Neuronal stem cell (in vitro differentiated cells): ENCODE results near the gene KLK12.
"Not testable (repeated sequence)": the region's sequence is repeated elsewhere in the genome, so short reads cannot be mapped to it uniquely, and the experiment has no call there.

ENCODE experiments used
- DNase-seq: peaks from one replicate; pipeline ENCODE4 v3.0.0-alpha.2; 2013; ENCODE audit warnings: low spot score
- H2AFZ ChIP-seq: one replicate; pipeline ENCODE4 v1.6.1; 2013; ENCODE audit warnings: mild to moderate bottlenecking, low read length, inconsistent platforms
- H2AK5ac ChIP-seq: 2 replicates; pipeline ENCODE4 v1.6.1; 2013; ENCODE audit warnings: low read depth, mild to moderate bottlenecking, inconsistent platforms, low read length, moderate library complexity, mixed read lengths
- H2BK120ac ChIP-seq: 2 replicates; pipeline ENCODE4 v1.6.1; 2013; ENCODE audit warnings: low read depth, mild to moderate bottlenecking, inconsistent platforms, low read length, moderate library complexity, mixed read lengths
- H2BK12ac ChIP-seq: one replicate; pipeline ENCODE4 v1.6.1; 2013; ENCODE audit warnings: low read length, inconsistent platforms
- H2BK15ac ChIP-seq: 2 replicates; pipeline ENCODE4 v1.6.1; 2013; ENCODE audit warnings: mild to moderate bottlenecking, low read length, inconsistent platforms, mixed read lengths
- H2BK5ac ChIP-seq: one replicate; pipeline ENCODE4 v1.6.1; 2013; ENCODE audit warnings: inconsistent platforms, mild to moderate bottlenecking, low read length, moderate library complexity
- H3K14ac ChIP-seq: one replicate; pipeline ENCODE4 v1.6.1; 2013; ENCODE audit warnings: low read length, inconsistent platforms
- H3K18ac ChIP-seq: 2 replicates; pipeline ENCODE4 v1.6.1; 2013; ENCODE audit warnings: low read length, inconsistent platforms
- H3K23ac ChIP-seq: 2 replicates; pipeline ENCODE4 v1.6.1; 2013; ENCODE audit warnings: low read depth, mild to moderate bottlenecking, mixed read lengths, low read length, inconsistent platforms; ENCODE audit not compliant: poor library complexity
- H3K27ac ChIP-seq: replicated peaks from 3 replicates; pipeline ENCODE4 v1.5.1; 2013; ENCODE audit warnings: low read length, inconsistent platforms
- H3K27me3 ChIP-seq, 3 experiments: 2 replicates each; pipeline ENCODE4 v1.6.1; 2013; ENCODE audit warnings: low read length in 3 of 3, mild to moderate bottlenecking in 2 of 3, inconsistent platforms in 1 of 3, low read depth in 1 of 3, mixed read lengths in 1 of 3, moderate library complexity in 1 of 3; ENCODE audit not compliant: control insufficient read depth in 3 of 3, insufficient read depth in 3 of 3
- H3K36me3 ChIP-seq, 2 donors: replicated peaks in 1 of 2; 2 replicates each; pipeline ENCODE4 v1.6.1; 2013; ENCODE audit warnings: low read length in 2 of 2; ENCODE audit not compliant: control insufficient read depth in 2 of 2, insufficient read depth in 2 of 2
- H3K4ac ChIP-seq: 2 replicates; pipeline ENCODE4 v1.6.1; 2013; ENCODE audit warnings: inconsistent platforms, mild to moderate bottlenecking, low read length, moderate library complexity
- H3K4me1 ChIP-seq, 2 donors: 1 replicate in 1 of 2; 2 replicates in 1 of 2; pipeline ENCODE4 v1.6.1; 2013; ENCODE audit warnings: low read length in 2 of 2, low read depth in 1 of 2; ENCODE audit not compliant: control insufficient read depth in 2 of 2, insufficient read depth in 1 of 2
- H3K4me2 ChIP-seq: one replicate; pipeline ENCODE4 v1.6.1; 2013; ENCODE audit warnings: mild to moderate bottlenecking, low read length, inconsistent platforms; ENCODE audit not compliant: insufficient read depth, poor library complexity, severe bottlenecking
- H3K4me3 ChIP-seq, 2 donors: 2 replicates each; pipeline ENCODE4 v1.5.1; 2013; ENCODE audit warnings: low read length in 2 of 2, mild to moderate bottlenecking in 2 of 2, inconsistent platforms in 1 of 2, moderate library complexity in 1 of 2
- H3K79me1 ChIP-seq: one replicate; pipeline ENCODE4 v1.6.1; 2013; ENCODE audit warnings: low read depth, mild to moderate bottlenecking, inconsistent platforms, low read length, moderate library complexity
- H3K9ac ChIP-seq: one replicate; pipeline ENCODE4 v1.6.1; 2013; ENCODE audit warnings: mild to moderate bottlenecking, low read depth, low read length, inconsistent platforms; ENCODE audit not compliant: poor library complexity
- H3K9me3 ChIP-seq, 2 donors: replicated peaks in 1 of 2; 2 replicates each; pipeline versions ENCODE3 to v1.6.1; 2013; ENCODE audit warnings: low read length in 2 of 2, mild to moderate bottlenecking in 2 of 2, inconsistent platforms in 1 of 2, low read depth in 1 of 2, mixed read lengths in 1 of 2, moderate library complexity in 1 of 2; ENCODE audit not compliant: control insufficient read depth in 2 of 2, insufficient read depth in 1 of 2
- H4K8ac ChIP-seq: one replicate; pipeline ENCODE4 v1.6.1; 2013; ENCODE audit warnings: low read depth, mild to moderate bottlenecking, inconsistent platforms, low read length, moderate library complexity
- H4K91ac ChIP-seq: one replicate; pipeline ENCODE4 v1.6.1; 2013; ENCODE audit warnings: low read length, low read depth, mild to moderate bottlenecking, inconsistent platforms; ENCODE audit not compliant: poor library complexity
- WGBS, 2 donors: extraction: QIAGEN DNeasy Blood & Tissue Kit; methylation state at CpG; one replicate each; pipeline ENCODE4 v1.1.7; 2013; ENCODE audit warnings: missing lambda C conversion rate in 2 of 2, mixed read lengths in 1 of 2; ENCODE audit not compliant: insufficient read length in 2 of 2, insufficient replicate concordance in 1 of 2; ENCODE audit errors: extremely low coverage in 2 of 2; 5-methylcytosine and 5-hydroxymethylcytosine counted together

KLK12 gene

DNA sequence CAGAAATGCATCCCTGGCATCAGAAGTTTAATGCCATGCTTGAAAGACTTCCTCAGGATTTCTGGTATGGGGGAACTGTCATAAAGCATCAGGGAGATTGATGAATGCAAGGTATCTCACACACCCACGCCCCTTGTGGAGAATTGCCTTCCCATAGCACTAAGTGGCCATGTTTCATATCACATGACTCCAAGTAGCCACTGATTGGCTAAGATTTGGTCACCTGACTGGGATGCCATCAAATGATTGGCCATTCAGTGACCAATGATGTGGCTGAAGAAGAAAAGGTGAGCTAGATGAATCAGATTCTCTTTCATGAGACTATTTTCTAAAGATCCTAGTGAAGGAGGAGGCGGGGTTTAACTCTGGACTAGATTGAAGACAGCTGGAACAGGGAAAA is 40.7 kb downstream of the KLK12 start:
- H3K4me3 ChIP-seq, result no peak overlapping the region
- H4K91ac ChIP-seq, result no peak overlapping the region
- H3K27me3 ChIP-seq, result peaks cover 0 to 5% (median 0%) of the 10 kb centered on the region in 3 experiments
- no peak overlapping the region for H3K14ac ChIP-seq
- H3K9ac ChIP-seq, result no peak overlapping the region
- no CpG with 5 or more reads among the region's 2 CpGs for WGBS, 2 donors
- H3K18ac ChIP-seq, result no peak overlapping the region
- H3K9me3 ChIP-seq, result no peaks in the 10 kb centered on the region
- no peak overlapping the region for H2AK5ac ChIP-seq
- H2BK15ac ChIP-seq, result no peak overlapping the region
- H3K79me1 ChIP-seq, result no peaks in the 10 kb centered on the region
- H3K4ac ChIP-seq, result no peak overlapping the region
- H3K36me3 ChIP-seq, result no peaks in the 10 kb centered on the region
- H2BK5ac ChIP-seq, result no peak overlapping the region
- no peak for DNase-seq
- H3K4me1 ChIP-seq, result no peaks in the 10 kb centered on the region
- no peak overlapping the region for H2BK120ac ChIP-seq
- H3K27ac ChIP-seq, result no peak overlapping the region
- no peak overlapping the region for H3K23ac ChIP-seq
- no peak overlapping the region for H2BK12ac ChIP-seq
- H2AFZ ChIP-seq, result peak overlapping the region; percentile 48
- H3K4me2 ChIP-seq, result no peak overlapping the region
- no peak overlapping the region for H4K8ac ChIP-seq

- Histone ChIP-seq H2AK5ac (no peak overlapping the region), H2AFZ (no peak overlapping the region), H3K4ac (no peak overlapping the region), H3K14ac (no peak overlapping the region), H2BK5ac (no peak overlapping the region), H3K4me2 (no peak overlapping the region), H4K91ac (no peak overlapping the region), H3K9ac (no peak overlapping the region), H3K9me3 (peaks cover 0 to 2% of the 10 kb centered on the region in 2 donors), H3K4me3 (no peak overlapping the region), H3K4me1 (no peaks in the 10 kb centered on the region), H2BK12ac (no peak overlapping the region), H3K27me3 (peaks cover 0 to 2% (median 0%) of the 10 kb centered on the region in 3 experiments), H4K8ac (no peak overlapping the region), H3K27ac (no peak overlapping the region), H2BK15ac (no peak overlapping the region), H2BK120ac (no peak overlapping the region), H3K23ac (no peak overlapping the region), H3K36me3 (no peaks in the 10 kb centered on the region), H3K79me1 (no peaks in the 10 kb centered on the region), H3K18ac (no peak overlapping the region)
- no peak for DNase-seq
- no CpG with 5 or more reads among the region's 2 CpGs for WGBS, 2 donors
Observed at GRCh38 chr19:50992666-50993035, 42.2 kb downstream of the KLK12 start.

DNA sequence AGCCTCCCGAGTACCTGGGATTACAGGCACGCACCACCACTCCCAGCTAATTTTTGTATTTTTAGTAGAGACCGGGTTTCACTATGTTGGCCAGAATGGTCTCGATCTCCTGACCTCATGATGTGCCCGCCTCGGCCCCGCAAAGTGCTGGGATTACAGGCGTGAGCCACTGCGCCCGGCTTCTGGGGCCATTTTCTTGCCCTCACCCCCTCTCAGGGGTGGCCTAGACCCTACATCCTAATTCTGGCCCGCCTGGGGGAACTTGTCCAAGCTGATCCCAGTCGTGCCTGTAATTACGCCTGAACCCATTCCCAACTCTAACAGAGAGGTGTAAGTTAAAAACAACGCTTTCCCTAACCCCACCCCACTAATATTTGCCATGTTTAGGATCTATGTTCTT is 50.4 kb downstream of the KLK12 start:
- H4K91ac ChIP-seq, DNase-seq, H3K9ac ChIP-seq, H2BK5ac ChIP-seq, H3K27ac ChIP-seq, H3K9me3 ChIP-seq, H3K36me3 ChIP-seq, H2AFZ ChIP-seq, H2BK12ac ChIP-seq, H3K23ac ChIP-seq, H3K4ac ChIP-seq, H3K14ac ChIP-seq, H3K79me1 ChIP-seq, H2BK15ac ChIP-seq, H3K4me3 ChIP-seq, H3K4me2 ChIP-seq, H3K4me1 ChIP-seq, H2AK5ac ChIP-seq, H2BK120ac ChIP-seq, H4K8ac ChIP-seq: not testable (repeated sequence)
- Histone ChIP-seq H3K27me3 (peaks cover 0 to 10% (median 6%) of the 10 kb centered on the region in 3 experiments), H3K18ac (peak overlapping the region; percentile 64)
- WGBS, 2 donors, result no CpG with 5 or more reads among the region's 14 CpGs

- no CpG with 5 or more reads among the region's 28 CpGs for WGBS, 2 donors
- Histone ChIP-seq H3K27me3 (peaks cover 0 to 10% (median 6%) of the 10 kb centered on the region in 3 experiments), H3K14ac (no peak within 1 kb of the TSS), H3K18ac (peak within 1 kb of the TSS; percentile 90), H3K9me3 (peaks cover 0 to under 1% of the 10 kb centered on the region in 2 donors), H2AK5ac (peak within 1 kb of the TSS; percentile 10), H4K91ac (no peak within 1 kb of the TSS), H3K79me1 (no peaks in the 10 kb centered on the region), H2BK12ac (peak within 1 kb of the TSS; percentile 98), H3K27ac (no peak within 1 kb of the TSS), H3K4me1 (peaks cover 0 to 12% of the 10 kb centered on the region in 2 donors), H3K36me3 (no peaks in the 10 kb centered on the region), H3K23ac (no peak within 1 kb of the TSS), H2AFZ (no peak within 1 kb of the TSS), H2BK120ac (no peak within 1 kb of the TSS), H4K8ac (no peak within 1 kb of the TSS), H2BK5ac (no peak within 1 kb of the TSS), H3K4ac (no peak within 1 kb of the TSS), H3K4me3 (peak within 1 kb of the TSS in 1 of 2 donors; percentile 46), H3K9ac (no peak within 1 kb of the TSS), H2BK15ac (no peak within 1 kb of the TSS), H3K4me2 (peak within 1 kb of the TSS; percentile 40)
- no peak for DNase-seq
Observed at GRCh38 chr19:50983625-50984292, 51.0 kb downstream of the KLK12 start, which contains the start of gene KLK7. Gene KLK7 (minus strand): TSS chr19:50983917. CDS start chr19:50982399, 1,518 bp downstream.
